T47D (cell line): ENCODE data around the gene LTBP1.
"Not testable (repeated sequence)": the region's sequence is repeated elsewhere in the genome, so short reads cannot be mapped to it uniquely, and the experiment has no call there.

Source experiments
- DNase-seq, 2 experiments: peaks; one replicate each; pipeline versions ENCODE4 v3.0.0 to v3.0.0-alpha.2; 2011 to 2012; ENCODE audit warnings: low read depth in 1 of 2, low spot score in 1 of 2
- JUND ChIP-seq: IDR thresholded peaks from 2 replicates; pipeline ENCODE4 v1.6.1; 2012; ENCODE audit warnings: low read depth
- in situ Hi-C: cut with HindIII; loops from 2 replicates; pipeline ENCODE4 v1.10.0; 2016; ENCODE audit warnings: low sequenced_read_pairs, low pct_unique_long_range_greater_than_20kb

Gene LTBP1

DNA sequence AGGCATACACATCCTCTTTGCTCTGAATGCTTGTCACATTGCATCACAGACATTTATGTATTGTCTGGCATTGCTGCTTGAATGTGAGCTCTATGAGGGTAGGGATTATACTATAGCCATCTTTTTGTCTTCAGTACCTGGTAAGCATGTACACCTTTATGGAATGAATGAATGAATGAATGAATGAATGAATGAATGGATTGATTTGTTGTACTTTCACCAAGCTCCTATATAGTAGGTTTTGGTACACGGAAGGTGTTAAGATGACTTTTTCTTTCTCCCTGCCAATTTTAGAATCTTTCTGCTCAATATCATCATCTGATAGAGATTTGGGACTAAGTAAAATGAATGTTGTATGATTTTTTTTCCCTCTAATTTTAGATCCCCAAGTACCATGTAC is 13.5 kb downstream of the LTBP1 start:
- TF ChIP-seq JUND, result no peak
- in situ Hi-C loops, result no loop called here
- no peak for DNase-seq

- DNase-seq, result no peak
- in situ Hi-C loops, result no loop called here
- no peak for TF ChIP-seq JUND
Observed at GRCh38 chr2:32960647-32961403, 14.1 kb downstream of the LTBP1 start.

DNA sequence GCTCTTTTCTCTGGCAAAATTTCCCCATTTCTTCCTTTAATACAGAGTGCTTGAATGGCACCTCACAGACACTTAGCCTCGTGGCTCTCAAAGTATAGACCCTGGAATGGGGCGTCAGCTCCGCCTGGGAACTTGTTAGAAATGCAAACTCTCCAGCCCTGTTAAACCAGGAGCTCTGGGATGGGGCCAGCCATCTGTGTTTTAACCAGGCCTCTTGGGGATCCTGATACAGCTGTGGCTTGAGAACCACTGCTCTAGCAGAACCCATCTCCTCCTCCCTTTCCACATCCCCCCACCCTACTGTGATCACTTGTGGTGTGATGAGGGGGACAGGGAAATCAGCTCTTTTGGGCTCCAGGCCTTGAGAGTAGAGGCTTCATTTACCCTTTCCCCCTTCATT is 15.9 kb downstream of the LTBP1 start:
- no peak for DNase-seq
- no peak for TF ChIP-seq JUND
- in situ Hi-C loops, result no loop called here

GRCh38 chr2:32963941-32964340 is 17.2 kb downstream of the LTBP1 start:
- in situ Hi-C loops, result no loop called here
- DNase-seq, result no peak
- TF ChIP-seq JUND, result no peak

- TF ChIP-seq JUND, result no peak
- in situ Hi-C loops, result no loop called here
- DNase-seq, result no peak
Observed at GRCh38 chr2:32965523-32966171, 18.9 kb downstream of the LTBP1 start.

GRCh38 chr2:32969444-32970162 is 22.9 kb downstream of the LTBP1 start:
- in situ Hi-C loops, result no loop called here
- no peak for DNase-seq
- no peak for TF ChIP-seq JUND

DNA sequence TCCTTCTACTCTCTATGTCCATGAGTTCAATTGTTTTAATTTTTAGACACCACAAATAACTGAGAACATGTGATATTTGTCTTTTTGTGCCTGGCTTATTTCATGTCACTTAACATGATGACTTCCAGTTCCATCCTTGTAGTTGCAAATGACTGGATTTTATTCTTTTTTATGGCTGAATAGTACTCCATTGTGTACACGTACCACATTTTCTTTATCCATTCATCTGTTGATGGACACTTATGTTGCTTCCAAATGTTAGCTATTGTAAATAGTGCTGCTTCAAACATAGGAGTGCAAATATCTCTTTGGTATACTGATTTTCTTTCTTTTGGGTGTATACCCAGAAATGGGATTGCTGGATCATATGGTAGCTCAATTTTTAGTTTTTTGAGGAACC is 27.0 kb downstream of the LTBP1 start:
- in situ Hi-C loops, DNase-seq: not testable (repeated sequence)

DNA sequence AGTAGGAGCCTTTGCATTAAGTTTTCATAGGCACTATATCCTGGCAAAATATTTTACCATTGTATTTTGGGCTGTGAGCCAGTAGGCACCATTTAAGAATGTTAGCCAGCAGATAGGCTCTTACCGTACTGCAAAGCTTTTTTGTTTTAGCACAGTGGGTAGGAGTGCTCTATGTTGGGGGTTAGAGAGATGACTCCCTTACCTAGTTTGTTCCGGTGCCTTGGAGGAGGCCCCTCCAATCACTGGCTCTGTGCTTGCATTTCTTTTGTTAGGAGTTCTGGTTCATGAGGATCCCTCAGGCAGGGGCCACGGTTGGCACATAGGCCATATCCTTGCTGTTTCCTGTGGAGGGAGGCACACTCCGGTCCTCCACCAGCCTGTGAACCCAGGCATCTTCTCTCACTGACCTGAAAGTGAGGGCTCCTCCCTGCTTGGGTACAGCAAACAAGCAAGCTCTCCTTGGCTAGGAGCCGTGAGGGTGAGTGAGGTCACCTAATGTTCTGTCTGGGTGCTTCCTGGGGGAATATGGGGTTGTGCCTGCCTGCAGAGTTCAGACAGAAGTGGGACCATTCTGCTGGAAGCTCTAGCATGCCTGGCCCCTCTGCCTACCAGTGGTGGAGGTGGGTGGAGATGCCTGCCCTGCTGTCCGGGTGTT is 29.8 kb downstream of the LTBP1 start:
- in situ Hi-C loops, result no loop called here
- DNase-seq, result no peak
- no peak for TF ChIP-seq JUND

DNA sequence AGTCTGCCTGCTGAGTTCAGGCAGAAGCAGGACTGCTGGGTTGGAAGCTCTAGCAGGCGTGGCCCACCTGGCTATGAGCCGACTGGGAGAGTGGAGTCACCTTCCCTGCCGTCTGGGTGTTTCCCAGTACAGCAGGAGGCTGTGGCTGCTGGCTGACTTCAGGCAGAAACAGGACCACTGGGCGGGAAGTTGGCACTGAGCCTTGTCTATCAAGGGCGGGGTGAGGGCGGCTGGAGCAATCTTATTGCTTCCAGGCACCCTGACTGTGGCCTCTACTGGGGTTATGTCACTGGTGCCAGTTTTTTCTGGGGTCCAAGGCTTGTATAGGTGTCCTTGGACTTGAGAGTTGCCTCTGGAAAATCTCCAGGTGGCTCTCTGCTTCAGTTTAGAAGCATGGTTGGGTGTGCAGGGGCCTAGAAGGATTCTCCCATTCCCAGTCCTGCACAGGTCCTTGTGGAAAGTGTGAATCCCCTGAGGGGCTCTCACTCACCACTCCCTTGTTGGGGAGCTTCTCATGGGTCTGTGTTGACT is 30.5 kb downstream of the LTBP1 start:
- in situ Hi-C loops, result no loop called here
- no peak for TF ChIP-seq JUND
- peak in 1 of 2 experiments; percentile 17 for DNase-seq

GRCh38 chr2:32981612-32982011 is 34.9 kb downstream of the LTBP1 start:
- TF ChIP-seq JUND, result no peak
- DNase-seq, result no peak
- in situ Hi-C loops, result no loop called here

GRCh38 chr2:32983193-32983924 is 36.6 kb downstream of the LTBP1 start:
- in situ Hi-C loops, DNase-seq: not testable (repeated sequence)

DNA sequence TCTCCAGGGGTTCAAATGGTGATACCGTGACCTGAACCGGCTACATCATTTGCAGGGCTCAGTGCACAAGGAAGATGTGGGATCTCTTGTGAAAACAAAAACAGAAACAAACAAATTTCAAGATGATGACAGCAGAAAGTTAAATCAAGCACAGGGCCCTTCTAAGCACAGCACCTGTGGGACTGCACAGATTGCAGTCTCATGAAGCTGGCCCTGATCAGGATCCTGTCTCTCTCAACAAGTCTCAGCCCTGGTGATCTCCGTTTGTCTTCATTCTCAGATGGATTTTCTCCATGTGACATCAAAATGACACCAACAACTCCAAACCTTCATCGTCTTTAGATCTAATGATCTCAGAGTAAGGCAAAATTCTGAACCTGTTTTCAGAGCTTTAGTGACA is 39.7 kb downstream of the LTBP1 start:
- DNase-seq, result no peak
- no peak for TF ChIP-seq JUND
- in situ Hi-C loops, result no loop called here
